ENCODE data around the gene AKR7A2. TPM values are rescaled to one million over a fixed set of nuclear protein-coding genes. Genes with fewer than 3 reads are reported as not detected.

AKR7A2 gene
- total and polyA plus RNA-seq, 9 of the 15 experiments (the other 6 are each of a cell fraction or from before 2014, with no cell fraction given) = 2.0 to 78.4 (median 49.4) TPM

DNA sequence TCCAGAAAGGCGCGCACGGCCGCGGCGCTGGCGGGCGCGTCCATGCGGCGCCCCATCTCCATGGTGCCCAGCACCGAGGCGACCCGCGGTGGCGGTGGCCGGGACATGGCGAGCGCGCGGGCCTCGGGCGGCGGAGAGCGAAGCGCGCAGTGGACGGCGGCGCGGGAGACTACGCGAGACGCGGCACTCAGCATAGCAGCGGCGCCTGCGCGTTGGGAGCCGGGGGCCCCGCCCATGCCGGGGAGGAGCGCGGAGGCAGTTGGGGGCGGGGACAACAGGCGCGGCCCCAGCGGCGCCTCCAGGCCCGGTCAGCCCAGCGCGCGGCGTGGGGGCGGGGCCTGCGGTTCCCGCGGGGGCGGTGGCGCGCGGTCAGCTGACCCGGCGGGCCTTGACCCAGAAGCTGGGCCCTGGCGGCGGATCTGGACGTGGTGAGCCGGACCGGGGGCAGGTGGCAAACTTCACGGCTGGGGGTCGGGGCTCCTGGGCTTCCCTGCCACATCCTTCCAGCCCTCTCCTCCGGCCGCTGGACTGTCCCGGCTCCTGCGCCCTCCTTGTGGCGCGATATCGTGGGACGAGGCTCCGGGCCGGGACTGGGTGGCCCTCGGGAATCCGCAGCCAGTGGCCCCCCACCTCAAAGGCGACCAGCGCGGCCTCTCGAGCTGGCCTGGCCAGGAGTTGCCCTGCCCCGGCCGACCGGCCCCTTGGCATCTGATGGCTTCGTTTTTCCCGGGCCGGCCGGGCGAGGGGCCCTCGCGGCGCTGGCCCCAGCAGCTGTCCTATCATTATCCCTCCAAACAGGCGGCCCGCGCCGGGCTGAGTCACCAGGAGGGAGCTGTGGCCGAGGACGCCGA lies at the start of gene AKR7A2, which contains the start of gene SLC66A1 (continued):
- TF ChIP-seq HMGXB4 (CRISPR knock-in tag; IDR thresholded peaks at IDR 0.05) = peak; percentile 47; the same call in 1 of the 2 replicates
- no peak for TF ChIP-seq GTF2B (IDR thresholded peaks at IDR 0.05; ENCODE audit: extremely low read depth, insufficient read length)
- TF ChIP-seq SMARCA5 (IDR thresholded peaks at IDR 0.05) = no peak
- TF ChIP-seq ZNF121 (CRISPR knock-in tag; conservative IDR thresholded peaks at IDR 0.05) = no peak
- TF ChIP-seq ELK3 (CRISPR knock-in tag; IDR thresholded peaks at IDR 0.05) = no peak
- TF ChIP-seq MTA1 (IDR thresholded peaks at IDR 0.05; ENCODE audit: borderline replicate concordance) = no peak
- TF ChIP-seq HNRNPK (IDR thresholded peaks at IDR 0.05; ENCODE audit: low read depth, low read length, poor library complexity, severe bottlenecking) = no peak
- TF ChIP-seq, protein P1, sequence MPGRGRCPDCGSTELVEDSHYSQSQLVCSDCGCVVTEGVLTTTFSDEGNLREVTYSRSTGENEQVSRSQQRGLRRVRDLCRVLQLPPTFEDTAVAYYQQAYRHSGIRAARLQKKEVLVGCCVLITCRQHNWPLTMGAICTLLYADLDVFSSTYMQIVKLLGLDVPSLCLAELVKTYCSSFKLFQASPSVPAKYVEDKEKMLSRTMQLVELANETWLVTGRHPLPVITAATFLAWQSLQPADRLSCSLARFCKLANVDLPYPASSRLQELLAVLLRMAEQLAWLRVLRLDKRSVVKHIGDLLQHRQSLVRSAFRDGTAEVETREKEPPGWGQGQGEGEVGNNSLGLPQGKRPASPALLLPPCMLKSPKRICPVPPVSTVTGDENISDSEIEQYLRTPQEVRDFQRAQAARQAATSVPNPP (IDR thresholded peaks at IDR 0.05; ENCODE audit: borderline replicate concordance, insufficient read depth, insufficient read length) = no peak
- no peak for TF ChIP-seq ZBTB34 (CRISPR knock-in tag; IDR thresholded peaks at IDR 0.05)
- 0 out of 2 replicates have a peak, but pooled peaks have one; percentile 23 for TF ChIP-seq ZNF830 (CRISPR knock-in tag; IDR thresholded peaks at IDR 0.05)
- no peak for TF ChIP-seq MCM2 (IDR thresholded peaks at IDR 0.05; ENCODE audit: low read depth)
- 0 out of 2 replicates have a peak, but pooled peaks have one; percentile 14 for TF ChIP-seq ZNF134 (CRISPR knock-in tag; conservative IDR thresholded peaks at IDR 0.05)
- TF ChIP-seq ARID1B (IDR thresholded peaks at IDR 0.05) = peak; percentile 88
- TF ChIP-seq JUN (IDR thresholded peaks at IDR 0.05; ENCODE audit: borderline replicate concordance, low read depth, low read length) = peak; percentile 87
- TF ChIP-seq JUN (CRISPR knock-in tag; IDR thresholded peaks at IDR 0.05; ENCODE audit: borderline replicate concordance) = peak; percentile 81; the same call in 1 of the 2 replicates
- no peak for TF ChIP-seq ZNF780A (CRISPR knock-in tag; IDR thresholded peaks at IDR 0.05)
- TF ChIP-seq FOXP1 (CRISPR knock-in tag; IDR thresholded peaks at IDR 0.05) = peak; percentile 82
- no peak for TF ChIP-seq ETV1 (tag; conservative IDR thresholded peaks at IDR 0.05; ENCODE audit: low read depth)
- TF ChIP-seq HDAC3 (IDR thresholded peaks at IDR 0.05; ENCODE audit: borderline replicate concordance, partially characterized antibody) = no peak
- TF ChIP-seq, protein P2, sequence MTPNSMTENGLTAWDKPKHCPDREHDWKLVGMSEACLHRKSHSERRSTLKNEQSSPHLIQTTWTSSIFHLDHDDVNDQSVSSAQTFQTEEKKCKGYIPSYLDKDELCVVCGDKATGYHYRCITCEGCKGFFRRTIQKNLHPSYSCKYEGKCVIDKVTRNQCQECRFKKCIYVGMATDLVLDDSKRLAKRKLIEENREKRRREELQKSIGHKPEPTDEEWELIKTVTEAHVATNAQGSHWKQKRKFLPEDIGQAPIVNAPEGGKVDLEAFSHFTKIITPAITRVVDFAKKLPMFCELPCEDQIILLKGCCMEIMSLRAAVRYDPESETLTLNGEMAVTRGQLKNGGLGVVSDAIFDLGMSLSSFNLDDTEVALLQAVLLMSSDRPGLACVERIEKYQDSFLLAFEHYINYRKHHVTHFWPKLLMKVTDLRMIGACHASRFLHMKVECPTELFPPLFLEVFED (CRISPR knock-in tag; conservative IDR thresholded peaks at IDR 0.05) = no peak
- TF ChIP-seq ARNT (IDR thresholded peaks at IDR 0.05) = no peak

All from K562 (cell line).